ENCODE measurements around the gene CER1.

CER1 gene

DNA sequence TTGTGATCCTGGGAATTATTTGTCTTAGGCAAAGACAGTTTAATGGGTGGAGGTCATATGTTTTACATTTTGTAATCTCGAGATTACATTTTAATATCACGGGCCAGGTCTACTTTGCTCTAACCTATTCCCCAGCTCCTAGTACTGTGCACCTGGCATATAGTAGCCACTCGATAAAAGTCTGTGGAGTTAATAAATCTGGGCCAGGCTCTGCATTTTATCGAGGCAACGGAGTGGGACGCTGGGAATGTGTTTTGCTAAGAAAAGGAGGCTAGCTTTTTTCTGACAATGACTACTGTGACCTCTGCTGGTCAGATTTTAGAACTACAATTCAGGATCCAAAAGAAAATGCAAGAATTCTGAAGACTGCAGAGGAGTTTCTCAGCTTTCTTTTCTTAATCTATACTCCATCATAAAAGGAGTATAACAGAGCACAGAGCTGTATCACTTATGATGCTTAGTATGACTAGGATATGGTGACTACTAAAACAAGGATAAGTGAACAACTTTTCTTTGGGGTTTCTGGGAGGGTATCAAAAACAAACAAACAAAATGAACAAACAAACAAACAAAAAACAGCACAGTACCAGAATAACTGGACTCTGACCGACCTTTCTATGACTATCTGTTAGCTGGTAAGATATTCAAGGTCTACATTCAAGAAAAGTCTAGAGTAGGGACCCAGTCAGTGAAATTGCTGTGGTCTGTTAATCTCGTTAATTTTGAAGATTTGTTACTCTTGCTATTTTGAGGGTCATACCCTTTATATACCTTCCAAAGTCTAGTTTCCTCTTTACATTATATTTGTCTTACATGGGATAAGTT lies 46.1 kb upstream of the CER1 start:
- H4K20me1 ChIP-seq (ENCODE audit: control insufficient read depth, insufficient read depth, low read depth, low read length), result no peaks in the 10 kb centered on the region
- H3F3A ChIP-seq (ENCODE audit: control insufficient read depth, insufficient read depth), result no peaks in the 10 kb centered on the region
- H3K27ac ChIP-seq (ENCODE audit: low read depth, low read length), result no peak overlapping the region
- no peaks in the 10 kb centered on the region for H3K9me3 ChIP-seq (ENCODE audit: control insufficient read depth, insufficient read depth, low read length)
- no peaks in the 10 kb centered on the region for H3K4me1 ChIP-seq (ENCODE audit: control insufficient read depth, low read length)
- H3K79me2 ChIP-seq (ENCODE audit: control insufficient read depth, low read length), result no peaks in the 10 kb centered on the region
- H3K4me3 ChIP-seq (ENCODE audit: low read length), result no peak overlapping the region
- H3K36me3 ChIP-seq (ENCODE audit: control insufficient read depth, low read length), result no peaks in the 10 kb centered on the region
- H3K4me2 ChIP-seq (ENCODE audit: low read length), result no peak overlapping the region
- peaks cover 14% of the 10 kb centered on the region for H3K27me3 ChIP-seq (ENCODE audit: control insufficient read depth, low read length)
- no peaks in the 10 kb centered on the region for H3K9me2 ChIP-seq (replicated peaks; ENCODE audit: control insufficient read depth, low read length)
- TF ChIP-seq, protein P1, sequence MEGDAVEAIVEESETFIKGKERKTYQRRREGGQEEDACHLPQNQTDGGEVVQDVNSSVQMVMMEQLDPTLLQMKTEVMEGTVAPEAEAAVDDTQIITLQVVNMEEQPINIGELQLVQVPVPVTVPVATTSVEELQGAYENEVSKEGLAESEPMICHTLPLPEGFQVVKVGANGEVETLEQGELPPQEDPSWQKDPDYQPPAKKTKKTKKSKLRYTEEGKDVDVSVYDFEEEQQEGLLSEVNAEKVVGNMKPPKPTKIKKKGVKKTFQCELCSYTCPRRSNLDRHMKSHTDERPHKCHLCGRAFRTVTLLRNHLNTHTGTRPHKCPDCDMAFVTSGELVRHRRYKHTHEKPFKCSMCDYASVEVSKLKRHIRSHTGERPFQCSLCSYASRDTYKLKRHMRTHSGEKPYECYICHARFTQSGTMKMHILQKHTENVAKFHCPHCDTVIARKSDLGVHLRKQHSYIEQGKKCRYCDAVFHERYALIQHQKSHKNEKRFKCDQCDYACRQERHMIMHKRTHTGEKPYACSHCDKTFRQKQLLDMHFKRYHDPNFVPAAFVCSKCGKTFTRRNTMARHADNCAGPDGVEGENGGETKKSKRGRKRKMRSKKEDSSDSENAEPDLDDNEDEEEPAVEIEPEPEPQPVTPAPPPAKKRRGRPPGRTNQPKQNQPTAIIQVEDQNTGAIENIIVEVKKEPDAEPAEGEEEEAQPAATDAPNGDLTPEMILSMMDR (IDR thresholded peaks at IDR 0.05; ENCODE audit: low read depth, low read length, poor library complexity, severe bottlenecking), result peak; percentile 74
- TF ChIP-seq EZH2phosphoT487 (IDR thresholded peaks at IDR 0.05; ENCODE audit: borderline replicate concordance, low read length), result peak; percentile 72; the same call in 1 of the 2 replicates

DNA sequence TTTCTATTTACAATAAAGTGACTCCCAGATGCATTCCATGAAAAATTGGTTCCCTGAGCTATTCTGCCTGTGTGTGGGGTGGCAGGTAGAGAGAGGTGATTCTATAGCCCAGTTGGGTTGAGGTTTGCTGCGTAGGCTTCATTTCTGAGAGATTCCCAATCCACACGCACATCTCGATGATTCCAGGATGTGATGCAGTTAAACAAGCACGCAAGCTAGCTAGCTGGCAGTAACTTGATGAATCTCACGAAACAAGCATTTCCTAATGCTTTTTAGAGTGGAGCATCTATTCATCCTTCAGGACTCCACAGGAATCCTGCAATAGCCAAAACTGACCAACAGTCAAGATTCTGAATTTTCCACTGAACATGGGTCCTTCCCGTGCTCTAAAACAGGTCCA lies 43.8 kb upstream of the CER1 start:
- Histone ChIP-seq H4K20me1 (ENCODE audit: control insufficient read depth, insufficient read depth, low read depth, low read length) (no peaks in the 10 kb centered on the region), H3K4me2 (ENCODE audit: low read length) (no peak overlapping the region), H3K27ac (ENCODE audit: low read depth, low read length) (no peak overlapping the region), H3K27me3 (ENCODE audit: control insufficient read depth, low read length) (peaks cover 16% of the 10 kb centered on the region), H3K4me3 (ENCODE audit: low read length) (no peak overlapping the region), H3K9me2 (replicated peaks; ENCODE audit: control insufficient read depth, low read length) (no peaks in the 10 kb centered on the region), H3K79me2 (ENCODE audit: control insufficient read depth, low read length) (no peaks in the 10 kb centered on the region), H3K9me3 (ENCODE audit: control insufficient read depth, insufficient read depth, low read length) (no peaks in the 10 kb centered on the region), H3K36me3 (ENCODE audit: control insufficient read depth, low read length) (no peaks in the 10 kb centered on the region), H3F3A (ENCODE audit: control insufficient read depth, insufficient read depth) (no peaks in the 10 kb centered on the region), H3K4me1 (ENCODE audit: control insufficient read depth, low read length) (no peaks in the 10 kb centered on the region)
- TF ChIP-seq EZH2phosphoT487 (IDR thresholded peaks at IDR 0.05; ENCODE audit: borderline replicate concordance, low read length), result no peak
- TF ChIP-seq, protein P1 (IDR thresholded peaks at IDR 0.05; ENCODE audit: low read depth, low read length, poor library complexity, severe bottlenecking), result no peak

DNA sequence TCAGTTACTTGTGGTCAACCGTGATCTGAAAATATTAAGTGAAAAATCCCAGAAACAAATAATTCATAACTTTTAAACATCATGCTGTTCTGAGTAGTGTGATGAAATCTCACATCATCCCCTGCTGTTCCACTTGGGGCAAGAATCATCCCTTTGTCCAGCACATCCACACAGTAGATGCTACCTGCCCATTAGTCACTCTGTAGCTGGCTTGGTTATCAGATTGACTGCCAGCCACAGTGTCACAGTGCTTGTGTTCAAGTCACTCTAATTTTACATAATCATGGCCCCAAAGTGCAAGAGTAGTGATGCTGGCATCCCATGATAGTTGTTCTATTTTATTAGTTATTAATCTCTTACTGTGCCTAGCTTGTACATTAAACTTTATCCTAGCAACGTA lies 39.1 kb upstream of the CER1 start:
- no peaks in the 10 kb centered on the region for H3K36me3 ChIP-seq (ENCODE audit: control insufficient read depth, low read length)
- no peaks in the 10 kb centered on the region for H3K79me2 ChIP-seq (ENCODE audit: control insufficient read depth, low read length)
- no peak overlapping the region for H3K4me3 ChIP-seq (ENCODE audit: low read length)
- H3F3A ChIP-seq (ENCODE audit: control insufficient read depth, insufficient read depth), result no peaks in the 10 kb centered on the region
- no peaks in the 10 kb centered on the region for H3K9me3 ChIP-seq (ENCODE audit: control insufficient read depth, insufficient read depth, low read length)
- no peaks in the 10 kb centered on the region for H3K9me2 ChIP-seq (replicated peaks; ENCODE audit: control insufficient read depth, low read length)
- H3K27ac ChIP-seq (ENCODE audit: low read depth, low read length), result no peak overlapping the region
- H3K4me2 ChIP-seq (ENCODE audit: low read length), result no peak overlapping the region
- H3K4me1 ChIP-seq (ENCODE audit: control insufficient read depth, low read length), result no peaks in the 10 kb centered on the region
- peaks cover 2% of the 10 kb centered on the region; the same call in 1 of the 2 replicates for H3K27me3 ChIP-seq (ENCODE audit: control insufficient read depth, low read length)
- TF ChIP-seq, protein P1 (IDR thresholded peaks at IDR 0.05; ENCODE audit: low read depth, low read length, poor library complexity, severe bottlenecking), result no peak
- TF ChIP-seq EZH2phosphoT487 (IDR thresholded peaks at IDR 0.05; ENCODE audit: borderline replicate concordance, low read length), result no peak
- H4K20me1 ChIP-seq (ENCODE audit: control insufficient read depth, insufficient read depth, low read depth, low read length), result no peaks in the 10 kb centered on the region
